ENCODE measurements around the gene GLOD5. TPM values are rescaled to one million over a fixed set of nuclear protein-coding genes. Genes with fewer than 3 reads are reported as not detected.

Gene GLOD5
- total and polyA plus RNA-seq, 9 of the 15 experiments (the other 6 are each of a cell fraction or from before 2014, with no cell fraction given) = 0.27 to 4.4 (median 2.2) TPM

GRCh38 chrX:48794340-48794910 is 32.9 kb downstream of the GLOD5 start (continued):
- no peak for TF ChIP-seq JUNB (CRISPR knock-in tag; conservative IDR thresholded peaks at IDR 0.05)
- TF ChIP-seq HMG20A (CRISPR knock-in tag; conservative IDR thresholded peaks at IDR 0.05) = no peak
- no peak for TF ChIP-seq SMARCC2 (IDR thresholded peaks at IDR 0.05; ENCODE audit: low read depth)
- TF ChIP-seq, protein P1, sequence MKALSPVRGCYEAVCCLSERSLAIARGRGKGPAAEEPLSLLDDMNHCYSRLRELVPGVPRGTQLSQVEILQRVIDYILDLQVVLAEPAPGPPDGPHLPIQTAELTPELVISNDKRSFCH (CRISPR knock-in tag; IDR thresholded peaks at IDR 0.05) = no peak
- TF ChIP-seq, protein P1 (tag; IDR thresholded peaks at IDR 0.05) = no peak; the same call in 1 of the 2 replicates
- TF ChIP-seq ZNF444 (CRISPR knock-in tag; IDR thresholded peaks at IDR 0.05) = no peak
- no peak for TF ChIP-seq NR4A1 (CRISPR knock-in tag; IDR thresholded peaks at IDR 0.05)
- no peak for TF ChIP-seq NR4A1 (tag; IDR thresholded peaks at IDR 0.05)
- TF ChIP-seq HDAC8 (tag; IDR thresholded peaks at IDR 0.05) = no peak
- TF ChIP-seq TBP (optimal IDR thresholded peaks at IDR 0.05; ENCODE audit: low read depth, low read length) = no peak
- TF ChIP-seq CCAR2 (IDR thresholded peaks at IDR 0.05; ENCODE audit: low read depth, low read length) = no peak
- TF ChIP-seq, protein P2, sequence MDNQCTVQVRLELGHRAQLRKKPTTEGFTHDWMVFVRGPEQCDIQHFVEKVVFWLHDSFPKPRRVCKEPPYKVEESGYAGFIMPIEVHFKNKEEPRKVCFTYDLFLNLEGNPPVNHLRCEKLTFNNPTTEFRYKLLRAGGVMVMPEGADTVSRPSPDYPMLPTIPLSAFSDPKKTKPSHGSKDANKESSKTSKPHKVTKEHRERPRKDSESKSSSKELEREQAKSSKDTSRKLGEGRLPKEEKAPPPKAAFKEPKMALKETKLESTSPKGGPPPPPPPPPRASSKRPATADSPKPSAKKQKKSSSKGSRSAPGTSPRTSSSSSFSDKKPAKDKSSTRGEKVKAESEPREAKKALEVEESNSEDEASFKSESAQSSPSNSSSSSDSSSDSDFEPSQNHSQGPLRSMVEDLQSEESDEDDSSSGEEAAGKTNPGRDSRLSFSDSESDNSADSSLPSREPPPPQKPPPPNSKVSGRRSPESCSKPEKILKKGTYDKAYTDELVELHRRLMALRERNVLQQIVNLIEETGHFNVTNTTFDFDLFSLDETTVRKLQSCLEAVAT (IDR thresholded peaks at IDR 0.05) = no peak
- TF ChIP-seq ZFP30 (CRISPR knock-in tag; IDR thresholded peaks at IDR 0.05; ENCODE audit: borderline replicate concordance) = no peak
- TF ChIP-seq ZNF3 (CRISPR knock-in tag; IDR thresholded peaks at IDR 0.05) = no peak
- no peak for TF ChIP-seq GABPB2 (CRISPR knock-in tag; conservative IDR thresholded peaks at IDR 0.05)
- TF ChIP-seq USF1 (CRISPR knock-in tag; IDR thresholded peaks at IDR 0.05) = peak; percentile 92
- no peak for TF ChIP-seq POLR2G (IDR thresholded peaks at IDR 0.05; ENCODE audit: low read depth, low read length)
- TF ChIP-seq KAT7 (CRISPR knock-in tag; IDR thresholded peaks at IDR 0.05; ENCODE audit: borderline replicate concordance) = peak; percentile 8; the same call in 1 of the 2 replicates
- no peak for TF ChIP-seq TAF7 (tag; IDR thresholded peaks at IDR 0.05)
- no peak for TF ChIP-seq FOXJ2 (tag; IDR thresholded peaks at IDR 0.05)
- peak; percentile 85 for TF ChIP-seq L3MBTL2 (IDR thresholded peaks at IDR 0.05)
- no peak for TF ChIP-seq SIX5 (IDR thresholded peaks at IDR 0.05; ENCODE audit: borderline replicate concordance in 1 of 2, insufficient read depth in 1 of 2, low read depth in 1 of 2, low read length in 2 of 2)
- no peak for TF ChIP-seq SIN3B (IDR thresholded peaks at IDR 0.05; ENCODE audit: low read depth)
- TF ChIP-seq KAT8 (IDR thresholded peaks at IDR 0.05; ENCODE audit: low read depth) = no peak
- TF ChIP-seq STAT5A (IDR thresholded peaks at IDR 0.05; ENCODE audit: borderline replicate concordance, low read length) = peak; percentile 77
- no peak; the same call in 1 of the 2 replicates for TF ChIP-seq CEBPG (CRISPR knock-in tag; IDR thresholded peaks at IDR 0.05)
- TF ChIP-seq CEBPG (tag; conservative IDR thresholded peaks at IDR 0.05 in 1 of 2, IDR thresholded peaks at IDR 0.05 in 1 of 2) = no peak
- no peak for TF ChIP-seq ZNF232 (CRISPR knock-in tag; IDR thresholded peaks at IDR 0.05)
- TF ChIP-seq PHF21A (IDR thresholded peaks at IDR 0.05; ENCODE audit: borderline replicate concordance, low read depth) = no peak
